ENCODE data around the gene RPS6KA3. TPM values are rescaled to one million over a fixed set of nuclear protein-coding genes. Genes with fewer than 3 reads are reported as not detected.

RPS6KA3 gene
- total RNA-seq, 1 donor from 2014 or later, result 26.6 TPM

DNA sequence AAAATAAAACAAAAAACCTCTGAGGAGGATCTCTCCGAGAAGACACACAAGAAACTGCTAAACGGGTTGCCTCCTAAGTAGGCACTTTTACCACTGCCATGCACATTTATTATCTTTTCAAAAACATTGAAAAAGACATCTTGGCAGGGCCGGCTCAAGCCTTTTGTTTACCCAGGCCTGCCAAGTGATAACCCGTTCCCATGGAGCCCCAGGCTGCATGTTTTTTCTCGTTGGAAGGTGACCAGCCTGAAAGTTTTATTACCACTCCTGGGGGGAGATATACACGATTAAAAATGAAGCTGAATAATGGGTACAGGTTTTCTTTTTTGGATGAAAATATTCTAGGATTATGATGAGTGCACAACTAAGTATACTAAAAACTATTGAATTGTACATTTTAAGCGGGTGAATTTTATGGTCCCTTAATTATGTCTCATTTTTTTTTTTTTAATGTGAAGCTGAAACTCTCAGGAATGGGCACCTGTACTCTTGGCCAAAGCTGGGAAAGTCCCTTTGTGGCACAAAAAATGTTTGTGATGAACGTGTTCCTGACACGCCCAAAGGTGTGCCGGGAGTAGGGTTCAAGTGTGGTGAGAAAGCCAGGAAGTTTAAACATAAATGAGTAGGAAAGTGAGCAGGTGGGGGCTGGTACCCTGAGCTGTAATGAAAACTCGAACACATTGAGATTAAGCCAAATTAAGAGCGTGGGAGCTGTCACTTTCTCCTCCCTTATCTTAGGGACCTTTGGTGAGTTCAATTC, 148.5 kb downstream of the RPS6KA3 start:
- Histone ChIP-seq H3K4me3 (ENCODE audit: low read depth, low read length) (no peak overlapping the region), H3K27me3 (ENCODE audit: control insufficient read depth, insufficient read depth, low read length) (peaks cover 18% of the 10 kb centered on the region), H3K36me3 (ENCODE audit: control insufficient read depth, insufficient read depth, low read length) (no peaks in the 10 kb centered on the region)
- TF ChIP-seq, protein P1, sequence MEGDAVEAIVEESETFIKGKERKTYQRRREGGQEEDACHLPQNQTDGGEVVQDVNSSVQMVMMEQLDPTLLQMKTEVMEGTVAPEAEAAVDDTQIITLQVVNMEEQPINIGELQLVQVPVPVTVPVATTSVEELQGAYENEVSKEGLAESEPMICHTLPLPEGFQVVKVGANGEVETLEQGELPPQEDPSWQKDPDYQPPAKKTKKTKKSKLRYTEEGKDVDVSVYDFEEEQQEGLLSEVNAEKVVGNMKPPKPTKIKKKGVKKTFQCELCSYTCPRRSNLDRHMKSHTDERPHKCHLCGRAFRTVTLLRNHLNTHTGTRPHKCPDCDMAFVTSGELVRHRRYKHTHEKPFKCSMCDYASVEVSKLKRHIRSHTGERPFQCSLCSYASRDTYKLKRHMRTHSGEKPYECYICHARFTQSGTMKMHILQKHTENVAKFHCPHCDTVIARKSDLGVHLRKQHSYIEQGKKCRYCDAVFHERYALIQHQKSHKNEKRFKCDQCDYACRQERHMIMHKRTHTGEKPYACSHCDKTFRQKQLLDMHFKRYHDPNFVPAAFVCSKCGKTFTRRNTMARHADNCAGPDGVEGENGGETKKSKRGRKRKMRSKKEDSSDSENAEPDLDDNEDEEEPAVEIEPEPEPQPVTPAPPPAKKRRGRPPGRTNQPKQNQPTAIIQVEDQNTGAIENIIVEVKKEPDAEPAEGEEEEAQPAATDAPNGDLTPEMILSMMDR (IDR thresholded peaks at IDR 0.05; ENCODE audit: insufficient read depth, low read length, poor library complexity, severe bottlenecking), result no peak
- DNase-seq (ENCODE audit: low read depth), result no peak

DNA sequence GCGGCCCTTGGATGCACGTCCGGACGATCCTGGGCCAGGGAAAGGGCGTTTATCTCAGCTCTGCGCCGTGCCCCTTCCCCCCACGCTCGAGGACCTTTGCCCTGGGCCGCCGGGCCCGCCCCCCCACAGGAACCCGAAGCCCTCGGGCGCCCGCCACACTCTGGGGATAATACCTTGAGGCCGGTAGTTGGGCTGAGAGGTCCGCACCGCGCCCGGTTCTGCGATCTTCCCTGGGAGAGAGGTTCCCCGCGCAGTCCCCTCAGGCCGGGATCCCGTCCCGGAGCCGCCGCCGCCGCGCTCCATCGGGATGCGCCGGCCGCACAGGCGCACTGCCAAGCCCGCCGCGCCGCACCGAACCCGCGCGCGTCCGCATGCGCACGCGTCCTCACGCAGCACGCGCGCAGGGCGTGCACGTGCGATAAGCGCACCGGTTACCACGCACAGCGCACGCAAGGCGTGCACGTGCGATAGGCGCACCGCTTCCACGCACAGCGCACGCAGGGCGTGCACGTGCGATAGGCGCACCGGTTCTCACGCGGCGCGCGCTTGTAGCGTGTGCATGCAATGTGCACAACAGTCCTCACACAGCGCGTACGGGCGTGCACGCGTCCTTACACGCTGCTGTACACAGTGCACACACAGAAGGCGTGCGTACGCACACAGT, 150.0 kb downstream of the RPS6KA3 start, which contains the start of gene MAP7D2:
MAP7D2 (minus strand) TSS at position 331 of the 664 bp plus-strand sequence; CDS start at position 303, 28 bp downstream.
- TF ChIP-seq, protein P1 (IDR thresholded peaks at IDR 0.05; ENCODE audit: insufficient read depth, low read length, poor library complexity, severe bottlenecking), result no peak
- peaks cover 18% of the 10 kb centered on the region for H3K27me3 ChIP-seq (ENCODE audit: control insufficient read depth, insufficient read depth, low read length)
- H3K4me3 ChIP-seq (ENCODE audit: low read depth, low read length), result peak within 1 kb of the TSS; percentile 27
- no peaks in the 10 kb centered on the region for H3K36me3 ChIP-seq (ENCODE audit: control insufficient read depth, insufficient read depth, low read length)
- DNase-seq (ENCODE audit: low read depth), result no peak

DNA sequence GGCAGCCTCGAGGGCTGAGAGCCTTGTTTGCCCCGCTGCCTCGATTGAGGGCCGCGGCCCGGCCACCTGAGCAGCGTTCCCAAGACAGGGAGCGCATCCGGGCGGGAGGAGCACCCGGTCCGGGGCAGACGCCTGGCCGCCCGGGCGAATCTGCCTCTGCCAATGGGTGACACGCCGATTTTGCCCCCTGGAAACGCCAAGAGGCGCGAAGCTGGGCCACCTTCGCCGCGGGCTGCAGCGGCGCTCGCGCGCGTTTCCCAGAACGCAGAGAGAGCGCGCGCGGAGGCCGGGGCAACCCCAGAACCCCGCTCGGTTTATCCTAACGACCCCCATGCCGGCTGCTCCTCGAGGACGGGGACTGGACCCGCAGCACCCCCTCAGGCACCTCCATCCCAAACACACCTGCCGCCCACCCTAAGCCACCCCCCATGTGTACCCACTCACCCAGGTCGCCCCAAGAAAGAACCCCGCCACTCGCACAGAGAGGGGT, 150.6 kb downstream of the RPS6KA3 start:
- H3K4me3 ChIP-seq (ENCODE audit: low read depth, low read length), result peak overlapping the region; percentile 27

DNA sequence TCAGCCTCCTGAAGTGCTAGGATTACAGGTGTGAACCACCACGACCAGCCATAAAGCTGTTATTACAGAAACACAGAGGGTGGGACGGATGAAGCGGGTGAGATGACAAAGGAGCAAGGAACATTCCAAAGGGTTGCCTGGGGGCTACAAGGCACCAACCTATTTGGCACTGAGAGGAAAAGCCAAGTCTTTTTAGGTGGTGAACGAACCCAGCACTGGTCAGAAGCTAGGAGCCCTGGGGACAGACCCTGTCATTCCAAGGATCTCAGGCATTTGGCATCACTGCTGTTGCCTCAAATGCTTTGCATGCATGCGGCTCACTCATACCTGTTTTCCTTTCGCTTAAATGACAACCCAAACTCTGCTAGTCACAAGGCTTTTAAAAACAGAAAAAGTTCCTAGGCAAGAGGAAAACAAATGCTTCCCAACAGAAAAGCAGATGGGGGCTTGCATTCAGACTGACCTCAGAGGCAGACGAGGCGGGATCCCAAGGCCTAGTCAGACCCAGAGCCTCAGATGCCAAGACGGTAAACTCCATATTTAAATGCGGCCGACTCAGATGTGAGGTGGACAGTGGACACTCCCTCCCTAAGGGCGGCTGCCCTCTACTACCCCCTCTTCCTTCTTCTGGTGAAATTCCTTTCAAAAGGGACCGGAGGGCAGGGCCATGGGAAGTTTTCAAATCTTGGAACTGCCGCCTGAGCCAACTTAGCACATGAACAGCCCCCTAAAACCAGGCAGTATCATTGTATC, 154.5 kb downstream of the RPS6KA3 start:
- no peaks in the 10 kb centered on the region for H3K36me3 ChIP-seq (ENCODE audit: control insufficient read depth, insufficient read depth, low read length)
- DNase-seq (ENCODE audit: low read depth), result no peak
- H3K27me3 ChIP-seq (ENCODE audit: control insufficient read depth, insufficient read depth, low read length), result peaks cover 14% of the 10 kb centered on the region
- TF ChIP-seq, protein P1 (IDR thresholded peaks at IDR 0.05; ENCODE audit: insufficient read depth, low read length, poor library complexity, severe bottlenecking), result no peak
- H3K4me3 ChIP-seq (ENCODE audit: low read depth, low read length), result no peak overlapping the region

More for the DNA sequence above, 150.6 kb downstream of the RPS6KA3 start:
- Histone ChIP-seq H3K27me3 (ENCODE audit: control insufficient read depth, insufficient read depth, low read length) (peaks cover 18% of the 10 kb centered on the region), H3K36me3 (ENCODE audit: control insufficient read depth, insufficient read depth, low read length) (no peaks in the 10 kb centered on the region)
- TF ChIP-seq, protein P1 (IDR thresholded peaks at IDR 0.05; ENCODE audit: insufficient read depth, low read length, poor library complexity, severe bottlenecking), result no peak
- no peak for DNase-seq (ENCODE audit: low read depth)

DNA sequence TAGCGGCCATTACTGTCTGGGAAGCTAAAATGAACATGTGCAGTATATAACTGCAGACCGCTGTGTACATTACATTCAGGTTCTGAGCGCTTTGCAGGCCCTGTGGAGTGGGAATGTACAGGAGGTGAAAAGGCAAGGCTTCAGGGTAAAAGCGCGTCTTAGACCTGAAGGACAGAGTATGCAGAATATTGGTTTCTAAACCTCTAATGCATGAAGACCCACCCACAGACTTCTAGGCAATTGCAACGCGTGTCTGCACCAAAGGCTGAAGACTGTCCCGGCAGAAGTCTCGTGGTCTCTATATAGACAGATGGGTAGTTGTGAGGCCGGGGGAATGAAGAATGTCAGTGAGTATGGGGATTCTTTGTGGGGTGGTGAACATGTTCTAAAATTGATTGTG, 155.4 kb downstream of the RPS6KA3 start:
- Histone ChIP-seq H3K4me3 (ENCODE audit: low read depth, low read length) (no peak overlapping the region), H3K36me3 (ENCODE audit: control insufficient read depth, insufficient read depth, low read length) (no peaks in the 10 kb centered on the region), H3K27me3 (ENCODE audit: control insufficient read depth, insufficient read depth, low read length) (peaks cover 6% of the 10 kb centered on the region)
- no peak for DNase-seq (ENCODE audit: low read depth)
- TF ChIP-seq, protein P1 (IDR thresholded peaks at IDR 0.05; ENCODE audit: insufficient read depth, low read length, poor library complexity, severe bottlenecking), result no peak
